ENCODE measurements around the gene TSPAN18.

Gene TSPAN18

DNA sequence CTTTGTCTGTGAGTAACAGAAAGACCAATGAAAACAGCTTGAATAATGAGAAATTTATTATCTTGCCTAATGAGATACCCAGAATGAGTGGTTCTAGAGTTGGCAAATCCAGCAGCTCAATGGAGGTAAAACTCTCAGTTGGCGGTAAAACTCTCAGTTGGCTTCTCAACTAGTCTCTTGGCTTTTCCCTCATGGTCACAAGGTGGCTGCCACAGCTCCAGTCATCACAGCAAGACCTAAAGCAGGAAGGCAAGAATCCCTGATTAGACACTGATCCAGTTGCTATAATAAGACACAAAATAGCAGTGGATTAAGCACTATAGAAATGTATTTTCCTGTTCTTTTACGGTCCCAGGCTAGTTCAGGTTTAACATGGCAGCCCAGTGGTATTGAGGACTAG lies 37.5 kb upstream of the TSPAN18 start:
- no peaks in the 10 kb centered on the region for H3K36me3 ChIP-seq (ENCODE audit: control insufficient read depth, insufficient read depth, low read length)
- no peak overlapping the region for H3K4me3 ChIP-seq (replicated peaks; ENCODE audit: low read depth, low read length)
- H3K27me3 ChIP-seq (replicated peaks; ENCODE audit: control insufficient read depth, insufficient read depth, low read length), result no peaks in the 10 kb centered on the region; the same call in 1 of the 2 replicates
- DNase-seq (ENCODE audit: extremely low read depth, insufficient read length), result no peak
- no peak for TF ChIP-seq CTCF (IDR thresholded peaks at IDR 0.05; ENCODE audit: insufficient read depth, low read length, poor library complexity, severe bottlenecking)

GRCh38 chr11:44690651-44691050 lies 36.1 kb upstream of the TSPAN18 start:
- no peaks in the 10 kb centered on the region for H3K27me3 ChIP-seq (replicated peaks; ENCODE audit: control insufficient read depth, insufficient read depth, low read length)
- TF ChIP-seq CTCF (IDR thresholded peaks at IDR 0.05; ENCODE audit: insufficient read depth, low read length, poor library complexity, severe bottlenecking), result no peak
- H3K4me3 ChIP-seq (replicated peaks; ENCODE audit: low read depth, low read length), result no peak overlapping the region
- no peak for DNase-seq (ENCODE audit: extremely low read depth, insufficient read length)
- no peaks in the 10 kb centered on the region for H3K36me3 ChIP-seq (ENCODE audit: control insufficient read depth, insufficient read depth, low read length)

DNA sequence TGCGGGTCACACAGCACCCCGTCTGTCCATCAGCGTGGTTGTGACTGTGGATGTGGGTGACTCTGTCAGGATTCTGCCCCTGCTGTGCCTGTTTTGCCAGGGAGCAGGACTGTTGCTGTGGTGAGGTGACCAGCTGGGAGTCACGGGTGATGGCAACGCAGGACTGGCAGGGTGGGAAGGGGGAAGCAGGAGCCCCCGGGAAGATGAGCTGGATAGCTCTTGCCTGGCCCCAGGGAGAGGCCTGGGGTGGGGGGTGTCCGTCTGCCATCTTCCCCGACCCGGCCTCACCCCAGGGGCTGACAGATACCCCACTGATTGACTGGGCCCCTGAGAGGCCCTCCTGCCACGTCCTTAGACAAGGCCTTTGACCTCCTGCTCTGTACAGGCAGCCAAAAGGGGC lies 34.3 kb upstream of the TSPAN18 start:
- DNase-seq (ENCODE audit: extremely low read depth, insufficient read length), result no peak
- no peak for TF ChIP-seq CTCF (IDR thresholded peaks at IDR 0.05; ENCODE audit: insufficient read depth, low read length, poor library complexity, severe bottlenecking)
- H3K4me3 ChIP-seq (replicated peaks; ENCODE audit: low read depth, low read length), result no peak overlapping the region
- H3K27me3 ChIP-seq (replicated peaks; ENCODE audit: control insufficient read depth, insufficient read depth, low read length), result no peaks in the 10 kb centered on the region
- no peaks in the 10 kb centered on the region for H3K36me3 ChIP-seq (ENCODE audit: control insufficient read depth, insufficient read depth, low read length)

DNA sequence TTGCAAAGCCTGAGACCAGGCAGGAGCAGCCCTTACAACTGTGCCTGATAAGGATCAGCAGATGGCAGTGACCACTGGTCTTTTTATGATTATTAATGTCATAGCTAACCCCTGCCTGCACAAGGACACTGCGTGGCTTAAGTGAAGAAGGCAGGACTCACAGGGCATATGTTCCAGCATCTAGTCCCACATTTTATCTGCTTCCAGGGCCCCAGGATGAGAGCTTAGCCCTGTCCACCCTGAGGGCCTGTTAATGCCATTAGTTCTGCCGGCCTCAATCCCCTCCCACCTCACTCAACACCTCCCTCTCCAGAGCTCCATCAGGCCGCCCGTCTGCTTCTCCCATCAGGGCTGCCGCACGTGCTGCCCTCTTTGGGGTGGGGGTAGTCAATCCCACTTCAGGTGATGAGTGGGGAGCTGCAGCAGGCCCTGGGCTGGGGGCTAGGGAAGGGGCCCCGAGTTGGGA lies 33.1 kb upstream of the TSPAN18 start:
- H3K27me3 ChIP-seq (replicated peaks; ENCODE audit: control insufficient read depth, insufficient read depth, low read length), result no peaks in the 10 kb centered on the region
- no peaks in the 10 kb centered on the region for H3K36me3 ChIP-seq (ENCODE audit: control insufficient read depth, insufficient read depth, low read length)
- no peak overlapping the region for H3K4me3 ChIP-seq (replicated peaks; ENCODE audit: low read depth, low read length)
- TF ChIP-seq CTCF (IDR thresholded peaks at IDR 0.05; ENCODE audit: insufficient read depth, low read length, poor library complexity, severe bottlenecking), result no peak
- no peak for DNase-seq (ENCODE audit: extremely low read depth, insufficient read length)

DNA sequence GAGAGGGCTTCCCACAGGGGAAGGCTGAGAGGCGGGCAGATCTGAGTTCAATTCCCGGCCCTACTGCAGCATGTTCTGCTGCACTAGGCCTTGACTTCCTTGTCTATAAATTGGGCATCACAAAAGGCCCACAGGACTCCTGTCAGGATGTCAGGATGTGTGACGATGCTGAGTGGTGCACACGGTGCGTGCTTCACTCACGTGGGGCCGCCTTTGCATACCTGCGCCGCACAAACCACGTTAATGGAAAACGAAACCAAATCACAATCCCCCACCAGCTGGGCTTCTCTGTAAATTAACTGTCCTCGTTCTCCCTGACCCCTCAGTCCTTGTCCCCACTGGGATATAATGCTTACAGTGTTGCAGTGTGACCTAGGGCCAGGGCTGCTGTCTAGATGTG lies 32.3 kb upstream of the TSPAN18 start:
- DNase-seq (ENCODE audit: extremely low read depth, insufficient read length), result no peak
- no peaks in the 10 kb centered on the region for H3K27me3 ChIP-seq (replicated peaks; ENCODE audit: control insufficient read depth, insufficient read depth, low read length)
- TF ChIP-seq CTCF (IDR thresholded peaks at IDR 0.05; ENCODE audit: insufficient read depth, low read length, poor library complexity, severe bottlenecking), result no peak
- H3K4me3 ChIP-seq (replicated peaks; ENCODE audit: low read depth, low read length), result no peak overlapping the region
- no peaks in the 10 kb centered on the region for H3K36me3 ChIP-seq (ENCODE audit: control insufficient read depth, insufficient read depth, low read length)

DNA sequence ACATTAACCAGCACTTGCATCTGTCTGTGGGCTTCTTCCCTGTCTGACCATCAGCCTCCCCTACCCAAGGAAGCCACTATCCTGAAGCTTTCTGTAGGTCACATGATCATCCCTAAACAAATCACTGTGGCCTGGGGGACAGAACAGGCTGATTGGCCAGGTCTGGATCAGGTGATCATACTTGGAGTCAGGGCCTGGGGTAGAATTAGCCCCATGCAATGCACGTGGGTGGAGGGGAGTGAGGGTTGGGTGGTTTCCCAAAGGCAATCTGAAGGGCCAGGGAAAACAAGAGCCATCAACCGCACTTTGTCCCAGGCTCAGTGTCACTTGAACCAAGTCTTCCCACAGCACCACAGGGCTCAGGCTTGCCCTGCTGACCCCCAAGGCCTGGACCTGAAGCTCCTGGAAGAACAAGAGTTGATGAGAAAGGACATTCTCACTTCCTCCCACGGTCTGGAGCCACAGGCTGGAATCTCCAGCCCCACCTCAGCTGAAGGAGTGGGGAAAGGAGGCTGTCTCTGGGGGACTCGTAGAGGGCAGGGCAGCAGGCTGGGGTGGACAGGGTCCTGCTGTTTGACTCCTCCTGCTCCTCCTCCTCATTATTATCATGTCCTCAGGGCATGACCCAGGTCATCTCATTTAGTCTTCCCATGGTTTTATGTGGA lies 31.5 kb upstream of the TSPAN18 start:
- no peak overlapping the region for H3K4me3 ChIP-seq (replicated peaks; ENCODE audit: low read depth, low read length)
- no peaks in the 10 kb centered on the region; the same call in 1 of the 2 replicates for H3K27me3 ChIP-seq (replicated peaks; ENCODE audit: control insufficient read depth, insufficient read depth, low read length)
- no peak for DNase-seq (ENCODE audit: extremely low read depth, insufficient read length)
- no peak for TF ChIP-seq CTCF (IDR thresholded peaks at IDR 0.05; ENCODE audit: insufficient read depth, low read length, poor library complexity, severe bottlenecking)
- H3K36me3 ChIP-seq (ENCODE audit: control insufficient read depth, insufficient read depth, low read length), result no peaks in the 10 kb centered on the region

Measured in GM06990 (cell line).